Activated CD8-positive, alpha-beta memory T cell treated with anti-CD3 and anti-CD28 coated beads for 4 hours (primary cell): ENCODE data around the gene FAM200B.
"Not testable (repeated sequence)": the region's sequence is repeated elsewhere in the genome, so short reads cannot be mapped to it uniquely, and the experiment has no call there.

Experiments used
- DNase-seq, 2 donors: peaks; one replicate each; pipeline ENCODE4 v3.0.0-alpha.2; 2020; ENCODE audit warnings: low read depth in 2 of 2

Gene FAM200B

DNA sequence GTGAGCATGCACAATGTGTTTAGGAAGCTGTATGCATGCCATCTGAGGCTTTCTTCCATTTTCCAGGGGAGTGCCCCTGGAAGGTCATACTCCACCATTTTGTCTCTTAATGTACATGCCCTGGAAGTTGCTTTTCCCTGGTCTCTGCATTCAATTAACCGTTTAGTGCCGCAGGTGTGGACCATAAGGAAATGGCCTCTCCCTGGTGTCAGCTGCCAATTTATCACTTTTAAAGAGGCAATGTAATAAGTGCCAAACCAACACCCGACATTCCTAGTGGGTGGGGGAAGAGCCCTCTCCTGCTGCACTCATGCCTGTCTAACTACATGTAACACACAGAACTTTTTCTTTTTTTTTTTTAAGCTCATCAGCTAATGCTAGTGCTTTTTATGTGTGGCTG is 14.1 kb downstream of the FAM200B start:
- DNase-seq, result no peak

DNA sequence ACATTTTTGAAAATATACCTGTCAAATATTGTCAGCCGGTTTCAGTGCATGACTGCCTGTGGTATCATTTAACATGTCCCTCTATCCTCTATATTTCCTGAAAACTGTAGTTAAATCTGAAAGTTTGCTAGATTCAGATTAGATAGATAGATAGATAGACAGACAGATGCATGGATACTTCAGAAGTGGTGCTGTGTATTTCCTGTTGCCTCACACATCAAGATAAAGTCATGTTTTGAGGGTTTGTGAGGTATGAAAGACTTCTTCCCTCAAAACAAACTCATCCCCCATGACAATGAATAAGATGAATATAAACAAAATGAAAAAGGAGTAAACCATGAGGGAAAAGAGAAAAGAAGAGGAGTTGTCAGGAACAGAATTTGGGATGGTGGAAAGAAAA is 15.2 kb downstream of the FAM200B start:
- no peak for DNase-seq

DNA sequence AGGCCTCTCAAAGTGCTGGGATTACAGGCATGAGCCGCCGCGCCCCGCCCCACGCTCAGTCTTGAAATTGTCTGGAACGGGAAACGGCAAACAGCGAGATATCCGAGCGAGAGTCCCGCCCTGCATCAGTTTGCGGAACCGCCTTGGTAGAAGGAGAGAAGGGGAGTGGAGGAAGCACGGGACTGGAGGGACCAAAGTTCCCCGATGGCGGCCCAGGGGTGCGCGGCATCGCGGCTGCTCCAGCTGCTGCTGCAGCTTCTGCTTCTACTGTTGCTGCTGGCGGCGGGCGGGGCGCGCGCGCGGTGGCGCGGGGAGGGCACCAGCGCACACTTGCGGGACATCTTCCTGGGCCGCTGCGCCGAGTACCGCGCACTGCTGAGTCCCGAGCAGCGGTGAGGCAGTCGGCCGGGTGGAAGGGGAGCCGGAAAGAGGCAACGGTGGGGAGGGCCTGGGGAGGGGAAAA is 21.3 kb downstream of the FAM200B start, which contains the start of gene BST1:
Gene BST1, plus strand, starts transcription at position 125 of the 463 bp plus-strand sequence. Its CDS starts 80 bp downstream, at position 205.
- peak in 1 of 2 donors; percentile 10 for DNase-seq

DNA sequence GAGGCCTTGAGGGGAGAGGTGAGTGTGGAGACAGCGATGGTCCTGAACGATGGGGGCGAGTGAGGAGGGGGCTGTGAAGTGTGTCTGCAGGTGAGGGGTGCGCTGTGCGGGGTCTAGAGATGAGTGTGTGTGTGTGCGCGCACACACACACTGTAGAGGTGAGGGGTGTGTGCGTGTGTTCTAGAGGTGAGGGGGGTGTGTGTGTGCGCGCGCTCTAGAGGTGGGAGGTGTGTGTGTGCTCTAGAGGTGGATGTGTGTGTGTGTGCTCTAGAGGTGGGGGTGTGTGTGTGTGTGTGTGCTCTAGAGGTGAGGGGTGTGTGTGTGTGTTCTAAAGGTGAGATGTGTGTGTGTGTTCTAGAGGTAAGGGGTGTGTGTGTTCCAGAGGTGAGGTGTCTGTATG is 21.8 kb downstream of the FAM200B start:
- no peak for DNase-seq

DNA sequence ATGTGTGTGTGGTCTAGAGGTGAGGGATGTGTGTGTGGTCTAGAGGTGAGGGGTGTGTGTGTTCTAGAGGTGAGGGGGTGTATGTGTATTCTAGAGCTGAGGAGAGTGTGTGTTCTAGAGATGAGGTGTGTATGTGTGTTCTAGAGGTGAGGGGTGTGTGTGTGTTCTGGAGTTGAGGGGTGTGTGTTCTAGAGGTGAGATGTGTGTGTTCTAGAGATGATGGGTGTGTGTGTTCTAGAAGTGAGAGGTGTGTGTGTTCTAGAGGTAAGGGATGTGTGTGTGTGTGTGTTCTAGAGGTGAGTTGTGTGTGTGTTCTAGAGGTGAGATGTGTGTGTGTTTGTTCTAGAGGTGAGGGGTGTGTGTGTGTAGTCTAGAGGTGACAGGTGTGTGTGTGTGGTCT is 22.5 kb downstream of the FAM200B start:
- DNase-seq, result no peak

DNA sequence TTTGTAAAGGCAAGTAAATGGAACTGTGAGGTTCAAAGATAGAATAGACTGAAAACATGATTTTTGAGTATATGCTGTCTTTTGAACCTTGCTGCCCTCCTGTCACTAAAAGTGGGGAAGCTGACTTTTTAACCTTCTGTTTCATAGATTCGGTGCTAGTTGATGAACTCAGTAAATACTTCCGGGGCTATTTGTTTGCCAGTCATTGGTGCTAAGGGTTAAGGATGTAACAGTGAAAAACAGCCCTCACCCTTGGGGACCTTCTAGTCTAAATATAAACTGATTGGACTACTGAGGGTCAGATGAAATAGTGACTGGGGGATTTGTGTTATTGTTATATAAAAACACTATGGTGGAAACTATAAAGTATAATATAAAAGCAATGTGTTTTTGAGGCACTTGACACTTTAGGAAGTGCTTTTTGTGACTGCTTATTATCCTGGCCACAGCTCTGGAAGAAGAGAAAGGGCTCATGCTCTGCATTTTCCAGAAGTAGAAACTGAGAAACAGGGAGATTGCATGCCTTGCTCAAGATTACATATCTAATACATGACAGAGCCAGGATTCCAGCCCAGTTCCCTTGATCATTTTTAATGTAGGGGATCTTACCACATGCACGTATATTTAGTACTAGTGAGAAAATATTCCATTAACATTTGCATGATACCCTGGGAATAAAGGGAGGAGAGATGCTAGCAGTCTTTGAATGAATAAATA is 25.2 kb downstream of the FAM200B start:
- no peak for DNase-seq

DNA sequence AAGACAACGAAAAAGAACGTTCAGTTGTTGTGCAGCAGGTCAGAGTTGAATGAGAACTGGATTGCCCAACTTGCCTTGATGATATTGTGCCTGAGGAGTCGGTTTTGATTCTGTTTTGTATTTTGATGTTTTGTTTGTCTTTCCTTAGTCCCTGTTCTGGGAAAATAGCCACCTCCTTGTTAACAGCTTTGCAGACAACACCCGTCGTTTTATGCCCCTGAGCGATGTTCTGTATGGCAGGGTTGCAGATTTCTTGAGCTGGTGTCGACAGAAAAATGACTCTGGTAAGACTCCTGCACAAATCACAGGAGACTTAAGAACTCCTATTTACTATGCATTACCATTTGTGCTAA is 25.7 kb downstream of the FAM200B start:
- DNase-seq, result no peak

DNA sequence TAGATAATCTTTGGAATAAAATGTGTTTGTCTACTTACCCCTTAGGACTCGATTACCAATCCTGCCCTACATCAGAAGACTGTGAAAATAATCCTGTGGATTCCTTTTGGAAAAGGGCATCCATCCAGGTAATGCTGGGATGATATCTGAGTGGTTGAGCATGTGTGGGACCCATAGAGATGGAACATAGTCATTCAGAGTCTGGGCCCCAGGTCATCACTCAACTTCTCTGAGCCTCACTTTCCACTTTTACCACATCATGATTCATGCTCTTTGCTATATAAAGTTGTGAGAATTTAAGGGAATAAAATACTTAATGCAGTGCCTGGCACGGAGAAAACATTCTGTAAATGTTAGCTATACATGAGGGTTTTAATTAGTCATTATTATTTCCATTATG is 30.1 kb downstream of the FAM200B start:
- no peak for DNase-seq

DNA sequence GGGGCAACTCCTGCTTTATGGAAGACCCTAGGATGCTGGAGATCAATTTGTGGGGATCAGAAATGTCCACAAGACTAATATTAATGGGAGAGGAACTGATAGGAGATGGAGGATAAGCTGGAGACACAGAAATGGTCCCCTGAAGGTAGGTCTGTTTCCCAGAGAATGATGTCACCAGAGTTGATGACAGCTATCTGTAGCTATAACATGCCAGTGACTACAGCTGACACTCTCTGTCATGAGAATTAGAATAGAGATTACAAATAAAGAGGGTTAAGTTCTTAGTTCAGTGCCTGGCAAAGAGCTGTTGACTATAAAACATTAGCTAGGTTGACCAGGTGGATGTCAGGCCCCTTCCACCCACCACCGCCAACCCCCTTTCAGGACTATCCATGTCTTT is 30.6 kb downstream of the FAM200B start:
- no peak for DNase-seq

DNA sequence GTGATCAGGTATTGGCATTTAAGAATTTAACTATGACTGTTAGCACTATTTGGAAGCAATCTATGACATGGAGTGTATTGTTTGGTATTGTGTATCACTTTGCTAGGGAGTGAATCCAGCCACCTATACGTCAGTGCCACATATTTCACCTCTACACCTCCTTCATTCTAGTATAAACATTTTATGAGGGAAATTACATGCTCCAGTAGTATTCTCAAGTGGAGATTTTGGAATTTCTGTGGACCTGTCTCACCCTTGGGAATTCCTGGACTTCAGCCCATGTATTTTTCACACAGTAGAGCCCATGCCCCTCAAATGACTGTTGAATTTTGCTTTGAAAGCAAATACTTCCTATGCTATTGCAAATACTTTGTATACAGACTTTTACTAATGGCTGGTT is 32.5 kb downstream of the FAM200B start:
- no peak for DNase-seq

DNA sequence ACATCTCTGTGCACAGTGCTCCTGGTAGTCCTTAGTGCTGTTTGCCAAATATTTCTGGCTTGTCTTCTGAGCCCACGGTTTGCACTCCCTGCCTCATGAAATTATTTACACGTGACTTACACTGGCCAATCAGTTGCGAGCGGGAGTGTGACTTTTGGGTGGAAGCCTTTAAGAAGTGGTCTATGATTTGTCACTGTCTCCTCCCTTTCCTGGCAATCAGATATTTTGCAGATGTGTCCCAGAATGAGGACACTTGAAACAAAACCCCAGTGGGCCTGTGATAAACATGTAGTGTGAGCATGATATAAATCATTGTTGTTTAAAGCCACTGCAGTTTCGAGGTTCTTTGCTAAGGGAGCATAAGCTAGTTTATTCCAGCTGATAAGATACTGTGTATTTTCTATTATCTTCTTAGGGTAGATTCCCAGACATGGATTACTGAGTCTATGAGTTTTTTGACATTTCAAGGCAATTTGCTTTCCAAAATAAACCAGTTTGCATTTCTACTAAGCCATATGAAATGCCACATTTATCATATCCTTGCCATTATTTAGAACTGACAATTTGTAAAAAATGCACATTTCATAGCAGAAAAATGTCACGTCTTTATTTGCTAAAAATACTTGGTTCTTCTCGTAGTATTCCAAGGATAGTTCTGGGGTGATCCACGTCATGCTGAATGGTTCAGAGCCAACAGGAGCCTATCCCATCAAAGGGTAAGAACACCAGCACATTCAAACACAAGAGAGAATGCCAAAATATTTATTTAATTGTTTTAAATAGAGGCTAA is 33.2 kb downstream of the FAM200B start:
- DNase-seq, result no peak

DNA sequence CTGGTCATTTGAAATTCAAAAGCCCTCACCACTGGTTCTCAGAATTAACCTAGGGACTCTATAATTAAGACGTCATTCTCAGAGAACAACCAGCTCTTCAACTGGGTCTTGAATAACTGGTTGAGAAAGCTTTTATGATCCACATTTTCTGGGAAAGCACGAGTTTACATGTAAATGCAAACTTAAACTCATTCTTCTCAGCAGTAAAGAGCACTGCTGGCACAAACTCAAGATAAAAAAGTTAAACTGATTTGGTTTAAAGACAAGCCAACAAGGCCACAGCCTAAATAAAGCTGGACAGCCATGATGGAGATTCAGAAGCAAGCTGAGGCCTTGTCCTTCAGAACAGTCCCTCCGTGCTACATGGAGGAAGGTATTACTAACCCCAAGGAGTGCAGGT is 34.5 kb downstream of the FAM200B start:
- DNase-seq, result no peak

DNA sequence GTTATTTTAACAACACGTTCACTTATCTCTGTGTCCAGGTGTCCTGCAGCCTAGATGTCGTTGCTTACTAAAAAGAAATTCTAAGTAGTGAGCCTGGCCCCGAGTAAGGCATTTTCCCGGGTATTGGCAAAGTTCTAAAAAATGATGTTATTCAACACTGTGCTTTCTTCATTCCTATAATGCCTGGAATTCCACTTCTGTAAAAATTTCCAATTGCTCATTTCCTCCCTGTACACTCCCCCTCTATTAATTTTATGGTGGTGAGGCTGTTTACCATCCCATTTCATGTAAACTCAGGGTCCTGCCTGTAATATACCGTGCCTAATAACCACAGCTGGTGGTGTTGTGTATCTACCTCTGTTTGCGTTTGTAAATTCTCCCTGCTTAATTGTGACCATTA is 35.5 kb downstream of the FAM200B start:
- DNase-seq, result no peak

DNA sequence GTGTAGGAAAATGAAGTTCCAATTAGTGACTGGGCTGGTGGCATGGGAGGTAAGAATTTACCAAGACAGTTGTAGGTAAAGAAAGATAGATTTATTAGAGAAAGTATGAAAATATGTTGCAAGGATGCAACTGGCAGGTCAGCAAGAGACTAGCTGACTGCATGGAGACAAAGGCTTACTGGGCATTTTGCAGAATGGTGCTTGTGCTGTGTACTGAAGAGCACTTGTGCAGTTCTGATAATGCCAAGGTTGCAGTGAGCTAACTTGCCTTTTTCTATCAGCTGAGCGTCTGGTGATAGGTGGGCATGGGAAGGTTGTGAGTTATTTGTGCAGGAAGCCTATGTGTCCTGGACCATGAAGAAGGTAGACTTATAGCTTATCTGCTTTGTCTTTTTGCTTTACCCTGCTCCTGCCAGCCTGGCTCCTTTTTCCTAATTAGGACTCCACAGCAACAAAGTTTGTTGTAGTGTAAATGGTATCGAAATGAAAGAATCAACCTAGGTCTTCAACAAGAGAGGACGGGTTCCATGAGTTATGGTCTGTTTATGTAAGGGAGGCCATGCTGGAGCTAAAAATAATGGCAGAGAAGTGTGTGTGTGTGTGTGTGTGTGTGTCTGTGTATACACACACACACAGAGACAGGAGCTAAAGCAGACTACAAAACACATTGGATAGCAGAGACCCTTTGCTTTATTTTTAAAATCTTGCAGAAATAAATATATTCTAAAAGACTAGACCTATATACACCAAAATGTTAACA is 36.2 kb downstream of the FAM200B start:
- DNase-seq, result no peak

DNA sequence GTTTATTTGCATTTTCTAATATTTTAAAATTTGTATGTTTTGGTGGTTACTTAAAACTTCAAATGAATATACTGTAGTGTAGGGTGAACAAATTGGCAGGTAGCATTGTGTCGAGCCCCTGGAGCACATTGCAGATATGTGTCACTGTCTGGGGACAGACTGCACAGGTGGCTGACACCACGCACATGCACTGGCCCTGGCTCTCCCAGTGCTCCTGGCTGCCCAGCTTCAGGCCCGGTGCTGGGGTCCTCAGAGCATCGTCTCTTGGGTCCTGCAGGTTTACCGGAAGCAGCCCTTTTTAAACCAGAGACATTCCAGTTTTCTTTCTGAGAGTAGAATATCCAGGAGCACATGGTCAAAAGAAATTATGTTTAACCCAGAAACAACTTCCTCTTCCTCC is 36.8 kb downstream of the FAM200B start:
- DNase-seq, result no peak

DNA sequence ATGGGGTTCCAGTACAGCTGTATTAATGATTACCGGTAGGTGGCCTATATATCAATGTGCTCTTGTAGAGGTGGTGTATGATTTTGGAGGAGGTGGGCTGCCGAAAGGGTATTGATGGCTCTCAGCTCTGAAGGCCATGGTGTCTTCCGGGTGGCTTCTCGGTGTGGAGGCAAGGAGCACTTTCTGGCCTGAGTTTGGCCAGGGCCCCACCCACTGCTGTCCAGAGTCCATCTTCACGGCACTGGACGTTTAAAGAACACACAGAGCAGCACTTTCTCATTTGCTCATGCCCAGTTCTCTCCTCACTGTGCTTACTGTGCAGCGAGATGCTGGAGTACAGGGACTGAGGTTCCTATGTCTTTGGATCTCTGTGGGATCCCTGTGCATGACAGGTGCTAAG is 37.3 kb downstream of the FAM200B start:
- no peak for DNase-seq

DNA sequence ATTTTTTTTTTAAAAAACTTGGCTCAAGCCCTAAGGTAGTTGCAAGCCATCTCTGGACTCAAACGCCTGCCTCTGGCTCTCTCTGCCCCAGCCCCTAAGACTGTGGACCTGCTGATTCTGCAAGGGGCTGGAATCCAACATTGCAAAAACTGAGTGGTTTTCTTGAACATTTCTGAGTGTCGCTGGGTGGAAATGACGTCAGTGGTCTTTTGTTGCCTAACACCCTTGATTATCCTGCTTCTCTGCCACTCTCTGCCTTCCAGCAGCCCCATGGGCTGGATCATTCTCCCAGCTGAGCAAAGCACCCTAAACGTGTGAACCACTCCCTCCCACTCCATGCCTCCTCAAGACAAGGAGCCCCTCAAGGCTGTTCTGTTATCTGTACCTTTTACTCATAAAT is 37.9 kb downstream of the FAM200B start:
- DNase-seq, result no peak

DNA sequence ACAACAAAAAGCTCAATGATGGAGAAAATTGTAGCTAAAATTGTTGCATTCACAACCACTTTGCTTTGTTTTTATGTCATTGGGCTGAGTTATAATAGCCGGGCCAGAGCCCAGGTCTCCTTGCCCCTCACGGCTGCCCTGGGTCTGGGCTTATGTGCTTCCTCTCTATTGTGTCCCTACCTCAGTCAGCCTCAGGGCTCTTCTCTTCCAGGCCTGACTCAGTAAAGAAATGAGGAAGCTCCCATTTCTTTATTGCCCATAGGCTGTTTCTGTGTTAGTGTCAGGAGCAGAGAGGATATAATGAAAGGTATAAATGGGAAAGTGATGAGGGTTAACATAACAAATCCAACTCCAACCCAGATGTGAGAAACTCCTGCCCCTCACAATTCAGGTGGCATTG is 39.2 kb downstream of the FAM200B start:
- no peak for DNase-seq

DNA sequence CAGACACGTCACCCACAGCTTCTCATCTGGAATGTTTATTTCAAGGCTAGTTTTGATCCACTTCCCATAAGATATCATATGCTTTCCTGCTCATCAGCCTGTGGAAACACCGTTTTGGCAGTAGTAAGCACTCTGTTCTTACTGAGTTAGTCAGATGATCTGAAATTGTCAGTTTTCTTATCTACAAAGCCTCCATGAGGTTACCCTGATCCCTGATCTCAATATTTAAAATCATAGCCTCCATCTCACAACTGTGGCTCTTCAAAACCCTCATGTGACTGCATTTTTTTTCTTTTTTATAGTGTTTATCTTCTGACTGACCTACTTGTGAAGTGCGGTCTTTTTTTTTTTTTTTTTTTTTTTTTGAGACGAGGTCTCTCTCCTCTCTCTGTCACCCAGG is 44.0 kb downstream of the FAM200B start:
- no peak for DNase-seq

DNA sequence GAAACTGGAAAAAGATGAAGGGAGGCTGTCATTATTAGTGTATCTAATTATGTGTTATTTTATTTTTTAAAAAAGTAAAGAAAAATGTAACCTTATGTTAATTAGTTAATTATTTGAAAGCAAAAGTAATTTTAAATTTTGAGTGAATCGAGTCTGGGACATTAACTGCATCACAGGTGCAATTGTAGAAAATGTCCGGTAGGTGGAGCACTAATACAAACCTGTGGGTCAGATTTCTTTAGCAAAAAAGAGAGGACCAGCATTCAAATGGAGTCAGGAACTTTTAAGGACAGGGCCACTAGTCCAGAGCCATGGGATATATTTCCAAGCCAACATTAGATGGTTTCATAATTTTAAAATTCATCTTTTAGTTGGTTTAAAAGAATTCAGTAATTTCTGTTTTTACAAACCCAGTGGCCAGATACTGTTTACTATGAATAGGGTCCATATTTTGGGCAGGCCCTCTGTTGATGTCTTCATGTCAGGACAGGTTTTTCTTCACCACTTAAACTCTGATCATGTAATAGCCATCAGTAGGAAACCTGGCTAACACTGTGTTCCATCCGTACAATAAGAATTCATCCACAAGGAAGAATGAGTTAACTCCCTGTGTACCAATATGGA is 48.4 kb downstream of the FAM200B start:
- peak in 1 of 2 donors; percentile 23 for DNase-seq

DNA sequence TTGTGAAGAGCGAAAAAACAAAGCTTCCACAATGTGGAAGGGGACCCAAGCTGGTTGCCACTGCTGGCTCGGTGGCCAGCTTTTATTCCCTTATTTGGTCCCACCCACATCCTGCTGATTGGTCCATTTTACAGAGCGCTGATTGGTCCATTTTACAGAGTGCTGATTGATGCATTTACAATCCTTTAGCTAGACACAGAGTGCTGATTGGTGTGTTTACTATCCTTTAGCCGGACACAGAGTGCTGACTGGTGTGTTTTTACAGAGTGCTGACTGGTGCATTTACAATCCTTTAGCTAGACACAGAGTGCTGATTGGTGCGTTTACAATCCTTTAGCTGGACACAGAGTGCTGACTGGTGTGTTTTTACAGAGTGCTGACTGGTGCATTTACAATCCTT is 51.4 kb downstream of the FAM200B start:
- not testable (repeated sequence) for DNase-seq

DNA sequence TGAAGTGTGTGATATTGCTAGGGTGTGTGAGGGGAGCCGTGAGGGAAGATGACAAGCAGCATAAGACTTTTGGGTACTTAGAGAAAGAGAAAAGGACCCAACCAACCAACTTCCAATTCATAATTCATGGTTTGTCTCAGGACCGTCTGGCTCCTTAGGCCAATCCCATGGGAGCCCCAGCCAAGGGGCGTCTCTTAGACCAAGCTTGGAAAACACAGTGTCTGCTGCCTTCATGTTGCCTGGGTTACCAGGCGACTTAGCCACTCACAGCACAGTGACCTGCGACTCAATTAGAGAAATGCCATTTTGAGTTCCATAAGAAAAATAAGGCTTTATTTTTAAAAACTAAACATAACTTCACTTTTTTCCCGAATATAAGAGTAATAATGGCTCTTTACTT is 53.9 kb downstream of the FAM200B start:
- DNase-seq, result no peak
